ENCODE data around the gene IKZF3.
A peak's percentile ranks its signal among the peaks of the same experiment; 100 is the strongest.
"Not testable (repeated sequence)": the region's sequence is repeated elsewhere in the genome, so short reads cannot be mapped to it uniquely, and the experiment has no call there.

The IKZF3 gene

GRCh38 chr17:39738983-39739884 lies 124.9 kb downstream of the IKZF3 start:
- no peak for DNase-seq (ENCODE audit: low read depth)

GRCh38 chr17:39738568-39738901 lies 125.6 kb downstream of the IKZF3 start:
- peak; percentile 36 for DNase-seq (ENCODE audit: low read depth)

GRCh38 chr17:39737760-39738567 lies 126.1 kb downstream of the IKZF3 start, which contains the start of gene GRB7:
GRB7 (plus strand) TSS chr17:39737938; CDS start chr17:39742302, 4,364 bp downstream.
- no peak for DNase-seq (ENCODE audit: low read depth)

GRCh38 chr17:39737206-39737759 lies 126.8 kb downstream of the IKZF3 start:
- DNase-seq (ENCODE audit: low read depth): no peak

GRCh38 chr17:39736319-39737165 lies 127.6 kb downstream of the IKZF3 start:
- DNase-seq (ENCODE audit: low read depth): no peak

GRCh38 chr17:39735882-39736281 lies 128.2 kb downstream of the IKZF3 start:
- DNase-seq (ENCODE audit: low read depth): no peak

GRCh38 chr17:39732586-39732985 lies 131.5 kb downstream of the IKZF3 start:
- DNase-seq (ENCODE audit: low read depth): no peak

GRCh38 chr17:39730095-39730921 lies 133.8 kb downstream of the IKZF3 start, which contains the start of gene MIEN1:
MIEN1 (minus strand) TSS chr17:39730532; CDS start chr17:39730495, 37 bp downstream.
- DNase-seq (ENCODE audit: low read depth): peak; percentile 93

GRCh38 chr17:39729280-39729851 lies 134.7 kb downstream of the IKZF3 start:
- DNase-seq (ENCODE audit: low read depth): no peak

GRCh38 chr17:39727556-39727955 lies 136.6 kb downstream of the IKZF3 start:
- no peak for DNase-seq (ENCODE audit: low read depth)

- no peak for DNase-seq (ENCODE audit: low read depth)
These were observed 137.5 kb downstream of the IKZF3 start for GRCh38 chr17:39726617-39727016.

GRCh38 chr17:39725923-39726322 lies 138.2 kb downstream of the IKZF3 start:
- not testable (repeated sequence) for DNase-seq (ENCODE audit: low read depth)

- DNase-seq (ENCODE audit: low read depth): no peak
These were observed 139.4 kb downstream of the IKZF3 start for GRCh38 chr17:39724731-39725130.

GRCh38 chr17:39722965-39723848 lies 140.9 kb downstream of the IKZF3 start:
- DNase-seq (ENCODE audit: low read depth): no peak

GRCh38 chr17:39722104-39722503 lies 142.0 kb downstream of the IKZF3 start:
- no peak for DNase-seq (ENCODE audit: low read depth)

GRCh38 chr17:39719563-39720355 lies 144.4 kb downstream of the IKZF3 start:
- no peak for DNase-seq (ENCODE audit: low read depth)

GRCh38 chr17:39717660-39718059 lies 146.5 kb downstream of the IKZF3 start:
- no peak for DNase-seq (ENCODE audit: low read depth)

GRCh38 chr17:39716879-39717536 lies 147.1 kb downstream of the IKZF3 start:
- no peak for DNase-seq (ENCODE audit: low read depth)
